PC-3 (cell line): ENCODE results near the gene FHL2. TPM values are rescaled to one million over a fixed set of nuclear protein-coding genes. Genes with fewer than 3 reads are reported as not detected.

Experiments
- ATAC-seq: fragments of 200-7000 bp; cut with Tn5 transposase; 2 replicates; pipeline ENCODE4 v1.9.1; 2020; ENCODE audit warnings: mild to moderate bottlenecking, moderate library complexity
- BruUV-seq: library from RNA; stranded (reverse); fragments of 400-500 nt; replicated peaks from 2 replicates; lab custom pipeline; 2021; lab: Mats Ljungman, UMichigan
- CTCF ChIA-PET: fragments of 300-600 bp; sonication (Branson Sonifier 250); formaldehyde crosslinking; loops from one replicate; lab custom pipeline; 2022; ENCODE audit warnings: antibody characterized with exemption; lab: Charles Lee
- POLR2A ChIA-PET: fragments of 300-600 bp; sonication (Branson Sonifier 250); formaldehyde crosslinking; loops from one replicate; lab custom pipeline; 2022; ENCODE audit warnings: antibody characterized with exemption; ENCODE audit not compliant: unreplicated experiment; lab: Charles Lee
- DNase-seq: peaks from one replicate; pipeline ENCODE4 v3.0.0-alpha.2; 2015
- H2AFZ ChIP-seq: fragments of 300-600 bp; sonication (generic); 2 replicates; pipeline ENCODE4 v1.6.0; 2016; ENCODE audit warnings: antibody characterized with exemption, low read length
- H3F3A ChIP-seq: fragments of 300-600 bp; sonication (generic); one replicate; pipeline ENCODE4 v1.6.0; 2017; ENCODE audit warnings: antibody characterized with exemption, low read length, control low read depth, mild to moderate bottlenecking; ENCODE audit not compliant: unreplicated experiment
- H3K27ac ChIP-seq: fragments of 300-600 bp; sonication (generic); 2 replicates; pipeline ENCODE4 v1.5.1; 2016; ENCODE audit warnings: mild to moderate bottlenecking, low read length
- H3K27me3 ChIP-seq: fragments of 300-600 bp; sonication (generic); 2 replicates; pipeline ENCODE4 v1.6.1; 2016; ENCODE audit warnings: low read length, mixed read lengths
- H3K36me3 ChIP-seq: fragments of 300-600 bp; sonication (generic); 2 replicates; pipeline ENCODE4 v1.6.1; 2016; ENCODE audit warnings: low read depth, mixed run types, low read length, mixed read lengths
- H3K4me1 ChIP-seq: fragments of 300-600 bp; sonication (generic); 2 replicates; pipeline ENCODE4 v1.5.1; 2016; ENCODE audit warnings: low read length; ENCODE audit not compliant: insufficient read depth
- H3K4me2 ChIP-seq: fragments of 300-600 bp; sonication (generic); 2 replicates; pipeline ENCODE4 v1.6.0; 2016; ENCODE audit warnings: low read length
- H3K4me3 ChIP-seq: fragments of 300-600 bp; sonication (generic); 2 replicates; pipeline ENCODE4 v1.5.1; 2016; ENCODE audit warnings: mild to moderate bottlenecking, low read length, mixed read lengths
- H3K79me2 ChIP-seq: fragments of 300-600 bp; sonication (generic); 2 replicates; pipeline ENCODE4 v1.6.1; 2017; ENCODE audit warnings: low read length, mixed read lengths
- H3K9ac ChIP-seq: fragments of 300-600 bp; sonication (generic); 2 replicates; pipeline ENCODE4 v1.6.0; 2016; ENCODE audit warnings: mild to moderate bottlenecking, low read length
- H3K9me2 ChIP-seq: fragments of 300-600 bp; sonication (generic); replicated peaks from 2 replicates; pipeline ENCODE4 v1.6.1; 2016; ENCODE audit warnings: mixed run types, low read length, mixed read lengths
- H3K9me3 ChIP-seq: fragments of 300-600 bp; sonication (generic); 2 replicates; pipeline ENCODE4 v1.6.1; 2016; ENCODE audit warnings: low read length, mixed read lengths
- H4K20me1 ChIP-seq: fragments of 300-600 bp; sonication (generic); 2 replicates; pipeline ENCODE4 v1.6.1; 2016; ENCODE audit warnings: low read length, mixed read lengths
- EZH2 ChIP-seq: fragments of 300-600 bp; sonication (generic); IDR thresholded peaks from one replicate; pipeline ENCODE4 v1.6.1; 2017; ENCODE audit warnings: antibody characterized with exemption, mild to moderate bottlenecking, low read length; ENCODE audit not compliant: unreplicated experiment
- EZH2phosphoT487 ChIP-seq: fragments of 300-600 bp; sonication (generic); IDR thresholded peaks from 2 replicates; pipeline ENCODE4 v1.6.1; 2018; ENCODE audit warnings: mild to moderate bottlenecking, antibody characterized with exemption, low read length, borderline replicate concordance
- intact Hi-C: fragments of 100-400 bp; cut with micrococcal nuclease; formaldehyde crosslinking; loops from 2 replicates; pipeline ENCODE4 v1.9.0; 2023
- total RNA-seq: library from RNA; depleted of rRNA; stranded (reverse); fragments of >200 nt; gene quantifications from 2 replicates; pipeline ENCODE4 v1.2.3, GENCODE V29; 2014
- TF ChIP-seq, protein P1 (sequence below): fragments of 300-600 bp; sonication (generic); conservative IDR thresholded peaks from 2 replicates; pipeline ENCODE4 v1.5.1; 2017; ENCODE audit warnings: antibody characterized with exemption, low read depth, mild to moderate bottlenecking, low read length

The FHL2 gene
- total RNA-seq, 1 experiment from 2014 or later, result 118 TPM

DNA sequence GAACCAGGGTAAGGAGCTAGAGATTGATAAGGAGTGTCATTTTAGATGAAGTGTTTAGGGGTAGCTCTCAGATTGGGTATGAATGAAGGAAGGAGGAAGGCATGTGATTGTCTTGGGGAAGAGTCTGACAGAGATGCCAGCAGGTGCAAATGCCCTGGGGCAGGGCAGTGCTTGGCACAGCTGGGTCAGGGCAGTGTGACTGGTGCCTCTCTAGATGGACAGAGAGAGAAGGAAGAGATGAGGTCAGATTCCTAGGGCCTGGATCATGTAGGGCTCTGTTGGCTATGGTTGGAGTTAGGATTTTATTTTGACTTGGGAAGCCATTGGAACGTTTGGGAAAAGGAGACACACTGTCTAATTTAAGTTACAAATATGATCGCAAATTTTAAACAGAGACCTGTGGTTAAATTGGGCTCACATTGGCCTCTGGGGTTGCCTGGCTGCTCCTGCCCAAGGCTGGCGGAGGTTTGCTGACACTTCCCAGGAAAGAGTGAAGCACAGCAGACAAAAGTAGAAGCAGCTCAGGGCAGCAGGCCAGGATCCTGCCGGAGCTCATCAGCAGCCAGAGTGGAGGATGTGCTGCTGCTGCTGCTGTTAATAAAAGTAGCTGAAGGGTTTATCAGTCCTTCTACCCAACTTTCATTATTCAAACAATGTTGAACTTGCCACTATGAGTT is 32.7 kb upstream of the FHL2 start:
- H3K9me2 ChIP-seq, result no peaks in the 10 kb centered on the region
- H3K36me3 ChIP-seq, result no peaks in the 10 kb centered on the region
- no peak overlapping the region for H2AFZ ChIP-seq
- H3K27ac ChIP-seq, result no peak overlapping the region
- H3K4me2 ChIP-seq, result no peak overlapping the region
- H3F3A ChIP-seq, result no peaks in the 10 kb centered on the region
- CTCF ChIA-PET, result no interaction called here
- intact Hi-C loops, result no loop called here
- H3K9ac ChIP-seq, result no peak overlapping the region
- TF ChIP-seq, protein P1, sequence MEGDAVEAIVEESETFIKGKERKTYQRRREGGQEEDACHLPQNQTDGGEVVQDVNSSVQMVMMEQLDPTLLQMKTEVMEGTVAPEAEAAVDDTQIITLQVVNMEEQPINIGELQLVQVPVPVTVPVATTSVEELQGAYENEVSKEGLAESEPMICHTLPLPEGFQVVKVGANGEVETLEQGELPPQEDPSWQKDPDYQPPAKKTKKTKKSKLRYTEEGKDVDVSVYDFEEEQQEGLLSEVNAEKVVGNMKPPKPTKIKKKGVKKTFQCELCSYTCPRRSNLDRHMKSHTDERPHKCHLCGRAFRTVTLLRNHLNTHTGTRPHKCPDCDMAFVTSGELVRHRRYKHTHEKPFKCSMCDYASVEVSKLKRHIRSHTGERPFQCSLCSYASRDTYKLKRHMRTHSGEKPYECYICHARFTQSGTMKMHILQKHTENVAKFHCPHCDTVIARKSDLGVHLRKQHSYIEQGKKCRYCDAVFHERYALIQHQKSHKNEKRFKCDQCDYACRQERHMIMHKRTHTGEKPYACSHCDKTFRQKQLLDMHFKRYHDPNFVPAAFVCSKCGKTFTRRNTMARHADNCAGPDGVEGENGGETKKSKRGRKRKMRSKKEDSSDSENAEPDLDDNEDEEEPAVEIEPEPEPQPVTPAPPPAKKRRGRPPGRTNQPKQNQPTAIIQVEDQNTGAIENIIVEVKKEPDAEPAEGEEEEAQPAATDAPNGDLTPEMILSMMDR, result no peak
- TF ChIP-seq EZH2 (no peak), EZH2phosphoT487 (no peak)
- no peaks in the 10 kb centered on the region for H3K9me3 ChIP-seq
- H3K4me1 ChIP-seq, result no peaks in the 10 kb centered on the region
- POLR2A ChIA-PET, result interaction anchor here (0.6 kb wide), 1 partner anchor 39 kb away, joined by 9 read pairs; no protein-coding TSS in a partner anchor
- DNase-seq (no peak), ATAC-seq (no peak)
- no TSS peak for BruUV-seq
- no peaks in the 10 kb centered on the region for H3K27me3 ChIP-seq
- H3K4me3 ChIP-seq, result no peak overlapping the region
- no peaks in the 10 kb centered on the region for H3K79me2 ChIP-seq
- H4K20me1 ChIP-seq, result no peaks in the 10 kb centered on the region

- Histone ChIP-seq H2AFZ (no peak overlapping the region), H3K4me3 (no peak overlapping the region), H3F3A (no peaks in the 10 kb centered on the region), H3K4me1 (no peaks in the 10 kb centered on the region), H3K9me3 (no peaks in the 10 kb centered on the region), H3K9me2 (no peaks in the 10 kb centered on the region), H4K20me1 (no peaks in the 10 kb centered on the region), H3K36me3 (no peaks in the 10 kb centered on the region), H3K4me2 (no peak overlapping the region), H3K9ac (no peak overlapping the region), H3K79me2 (no peaks in the 10 kb centered on the region), H3K27ac (no peak overlapping the region), H3K27me3 (no peaks in the 10 kb centered on the region)
- POLR2A ChIA-PET, result no interaction called here
- CTCF ChIA-PET, result no interaction called here
- no peak for TF ChIP-seq EZH2
- no peak for TF ChIP-seq EZH2phosphoT487
- TF ChIP-seq, protein P1, result no peak
- intact Hi-C loops, result no loop called here
- no peak for DNase-seq
- ATAC-seq, result no peak
- BruUV-seq, result no TSS peak
Measured at GRCh38 chr2:105428387-105429018, 29.7 kb upstream of the FHL2 start.

DNA sequence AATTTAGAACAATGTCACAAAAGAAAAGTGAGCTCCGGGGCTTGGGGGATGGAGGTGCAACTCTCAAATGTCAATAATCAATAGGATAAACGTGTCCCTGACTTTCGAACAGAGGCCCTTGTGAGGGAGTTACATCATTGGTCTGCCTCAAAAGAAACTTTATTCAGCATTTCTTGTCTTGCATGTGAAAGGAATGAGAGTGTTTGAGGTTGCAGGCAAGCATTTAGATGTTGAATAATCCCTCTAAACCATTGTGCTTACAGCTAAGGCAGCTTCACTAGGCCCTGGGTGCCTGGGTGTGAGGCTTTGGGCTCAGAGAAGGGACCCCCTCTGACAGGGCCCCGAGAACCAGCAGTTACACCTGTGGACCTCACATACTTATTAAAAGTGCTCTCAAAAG is 28.6 kb upstream of the FHL2 start:
- TF ChIP-seq, protein P1, result no peak
- TF ChIP-seq EZH2 (no peak), EZH2phosphoT487 (no peak)
- Histone ChIP-seq H3K4me2 (no peak overlapping the region), H3K9me2 (no peaks in the 10 kb centered on the region), H3K9ac (no peak overlapping the region), H3K79me2 (no peaks in the 10 kb centered on the region), H4K20me1 (no peaks in the 10 kb centered on the region), H3K4me1 (no peaks in the 10 kb centered on the region), H3F3A (no peaks in the 10 kb centered on the region), H3K4me3 (no peak overlapping the region), H3K36me3 (no peaks in the 10 kb centered on the region), H3K27me3 (no peaks in the 10 kb centered on the region), H3K9me3 (no peaks in the 10 kb centered on the region), H2AFZ (no peak overlapping the region), H3K27ac (no peak overlapping the region)
- DNase-seq (no peak), ATAC-seq (no peak)
- no TSS peak for BruUV-seq
- intact Hi-C loops, result no loop called here
- CTCF ChIA-PET, result no interaction called here
- POLR2A ChIA-PET, result no interaction called here
